Measurements from ENCODE around the gene HSPB7.

- TF ChIP-seq YY1 (IDR thresholded peaks at IDR 0.05; ENCODE audit: insufficient read depth, insufficient read length) (no peak), SUZ12 (IDR thresholded peaks at IDR 0.05; ENCODE audit: extremely low read depth, insufficient read depth, insufficient read length) (no peak), ZNF274 (IDR thresholded peaks at IDR 0.05; ENCODE audit: low read depth, low read length) (no peak)
Measured at GRCh38 chr1:15965228-15965767, 52.5 kb downstream of the HSPB7 start.
